ENCODE results near the gene NFYC.

Gene NFYC

DNA sequence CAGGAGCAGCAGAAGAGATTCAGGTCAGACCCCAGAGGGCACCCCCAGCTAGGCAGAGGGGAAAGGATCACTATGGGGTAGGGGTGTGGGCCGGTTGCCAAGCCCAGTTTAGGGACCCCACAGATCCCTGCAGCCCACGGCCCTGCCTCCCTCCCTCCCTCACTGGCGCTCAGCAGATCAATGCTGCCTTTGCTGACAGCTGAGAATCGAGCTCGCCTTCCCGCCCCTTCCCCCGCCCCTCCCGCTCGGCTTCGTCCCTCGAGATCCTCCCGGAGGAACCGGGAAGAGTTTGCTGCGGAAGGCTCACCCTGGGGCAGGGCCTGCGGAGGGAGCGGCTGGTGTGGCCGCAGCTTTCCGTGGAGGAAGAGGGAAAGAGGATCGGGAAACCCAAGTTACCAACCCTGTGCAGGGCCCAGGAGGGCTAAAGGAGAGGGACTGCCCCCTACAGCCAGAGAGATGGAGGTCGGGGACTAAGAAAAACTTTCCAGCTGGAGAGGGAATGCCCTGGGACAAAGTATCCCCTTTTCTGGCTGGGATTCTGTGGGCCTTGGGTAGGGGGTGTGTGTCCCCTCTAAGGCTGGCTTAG, 91.0 kb downstream of the NFYC start:
- peaks cover 5% of the 10 kb centered on the region; the same call in 1 of the 2 replicates for H3K4me1 ChIP-seq (ENCODE audit: control insufficient read depth, insufficient read depth, low read length)
- CTCF ChIA-PET = interaction anchor here (0.5 to 2.1 kb wide), 3 partner anchors 9 to 105 kb away, joined by 3 to 11 read pairs (median 3); no protein-coding TSS in a partner anchor
- H3K9me3 ChIP-seq (ENCODE audit: control insufficient read depth, insufficient read depth, low read depth, low read length) = no peaks in the 10 kb centered on the region
- TF ChIP-seq, protein P1, sequence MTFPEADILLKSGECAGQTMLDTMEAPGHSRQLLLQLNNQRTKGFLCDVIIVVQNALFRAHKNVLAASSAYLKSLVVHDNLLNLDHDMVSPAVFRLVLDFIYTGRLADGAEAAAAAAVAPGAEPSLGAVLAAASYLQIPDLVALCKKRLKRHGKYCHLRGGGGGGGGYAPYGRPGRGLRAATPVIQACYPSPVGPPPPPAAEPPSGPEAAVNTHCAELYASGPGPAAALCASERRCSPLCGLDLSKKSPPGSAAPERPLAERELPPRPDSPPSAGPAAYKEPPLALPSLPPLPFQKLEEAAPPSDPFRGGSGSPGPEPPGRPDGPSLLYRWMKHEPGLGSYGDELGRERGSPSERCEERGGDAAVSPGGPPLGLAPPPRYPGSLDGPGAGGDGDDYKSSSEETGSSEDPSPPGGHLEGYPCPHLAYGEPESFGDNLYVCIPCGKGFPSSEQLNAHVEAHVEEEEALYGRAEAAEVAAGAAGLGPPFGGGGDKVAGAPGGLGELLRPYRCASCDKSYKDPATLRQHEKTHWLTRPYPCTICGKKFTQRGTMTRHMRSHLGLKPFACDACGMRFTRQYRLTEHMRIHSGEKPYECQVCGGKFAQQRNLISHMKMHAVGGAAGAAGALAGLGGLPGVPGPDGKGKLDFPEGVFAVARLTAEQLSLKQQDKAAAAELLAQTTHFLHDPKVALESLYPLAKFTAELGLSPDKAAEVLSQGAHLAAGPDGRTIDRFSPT (tag by site-specific recombination; IDR thresholded peaks at IDR 0.05) = no peak
- TF ChIP-seq ZFP41 (tag by site-specific recombination; IDR thresholded peaks at IDR 0.05; ENCODE audit: borderline replicate concordance) (no peak), SCRT1 (tag by site-specific recombination; IDR thresholded peaks at IDR 0.05; ENCODE audit: borderline replicate concordance) (no peak), ZBTB8A (tag by site-specific recombination; IDR thresholded peaks at IDR 0.05) (0 out of 2 replicates have a peak, but pooled peaks have one; percentile 14), ZNF350 (tag by site-specific recombination; IDR thresholded peaks at IDR 0.05) (no peak), ZNF830 (tag by site-specific recombination; IDR thresholded peaks at IDR 0.05; ENCODE audit: low read depth) (no peak), ZNF221 (tag by site-specific recombination; IDR thresholded peaks at IDR 0.05; ENCODE audit: borderline replicate concordance) (no peak), ZNF175 (tag by site-specific recombination; IDR thresholded peaks at IDR 0.05) (no peak), ZSCAN16 (tag by site-specific recombination; IDR thresholded peaks at IDR 0.05) (no peak), ZNF571 (tag by site-specific recombination; IDR thresholded peaks at IDR 0.05) (no peak), ZNF600 (tag by site-specific recombination; IDR thresholded peaks at IDR 0.05) (peak; percentile 52), YY2 (tag by site-specific recombination; IDR thresholded peaks at IDR 0.05) (no peak), ZNF670 (tag by site-specific recombination; IDR thresholded peaks at IDR 0.05; ENCODE audit: low read depth) (no peak), SP2 (tag by site-specific recombination; IDR thresholded peaks at IDR 0.05) (peak; percentile 71), ZNF366 (tag by site-specific recombination; conservative IDR thresholded peaks at IDR 0.05) (no peak), ZNF837 (tag by site-specific recombination; IDR thresholded peaks at IDR 0.05) (no peak), RBAK (tag by site-specific recombination; IDR thresholded peaks at IDR 0.05) (no peak), IKZF3 (tag by site-specific recombination; IDR thresholded peaks at IDR 0.05) (peak; percentile 79), ZNF660 (tag by site-specific recombination; IDR thresholded peaks at IDR 0.05) (no peak), ZNF138 (tag by site-specific recombination; IDR thresholded peaks at IDR 0.05; ENCODE audit: borderline replicate concordance) (no peak), KLF9 (tag by site-specific recombination; IDR thresholded peaks at IDR 0.05; ENCODE audit: low read depth) (peak; percentile 28; the same call in 1 of the 2 replicates)
- TF ChIP-seq, protein P2, sequence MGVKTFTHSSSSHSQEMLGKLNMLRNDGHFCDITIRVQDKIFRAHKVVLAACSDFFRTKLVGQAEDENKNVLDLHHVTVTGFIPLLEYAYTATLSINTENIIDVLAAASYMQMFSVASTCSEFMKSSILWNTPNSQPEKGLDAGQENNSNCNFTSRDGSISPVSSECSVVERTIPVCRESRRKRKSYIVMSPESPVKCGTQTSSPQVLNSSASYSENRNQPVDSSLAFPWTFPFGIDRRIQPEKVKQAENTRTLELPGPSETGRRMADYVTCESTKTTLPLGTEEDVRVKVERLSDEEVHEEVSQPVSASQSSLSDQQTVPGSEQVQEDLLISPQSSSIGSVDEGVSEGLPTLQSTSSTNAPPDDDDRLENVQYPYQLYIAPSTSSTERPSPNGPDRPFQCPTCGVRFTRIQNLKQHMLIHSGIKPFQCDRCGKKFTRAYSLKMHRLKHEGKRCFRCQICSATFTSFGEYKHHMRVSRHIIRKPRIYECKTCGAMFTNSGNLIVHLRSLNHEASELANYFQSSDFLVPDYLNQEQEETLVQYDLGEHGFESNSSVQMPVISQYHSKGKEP (tag by site-specific recombination; IDR thresholded peaks at IDR 0.05) = no peak
- POLR2A ChIA-PET = no interaction called here
- no peak overlapping the region for H3K4me3 ChIP-seq (ENCODE audit: low read depth, low read length)
- no peak overlapping the region for H3K27ac ChIP-seq (ENCODE audit: extremely low read depth, low read depth, low read length)
- no peaks in the 10 kb centered on the region for H3K36me3 ChIP-seq (ENCODE audit: control insufficient read depth in 2 of 2, insufficient read depth in 1 of 2, low read length in 2 of 2)

All from HEK293 (cell line).